ENCODE data around the gene ATP13A3.

DNA sequence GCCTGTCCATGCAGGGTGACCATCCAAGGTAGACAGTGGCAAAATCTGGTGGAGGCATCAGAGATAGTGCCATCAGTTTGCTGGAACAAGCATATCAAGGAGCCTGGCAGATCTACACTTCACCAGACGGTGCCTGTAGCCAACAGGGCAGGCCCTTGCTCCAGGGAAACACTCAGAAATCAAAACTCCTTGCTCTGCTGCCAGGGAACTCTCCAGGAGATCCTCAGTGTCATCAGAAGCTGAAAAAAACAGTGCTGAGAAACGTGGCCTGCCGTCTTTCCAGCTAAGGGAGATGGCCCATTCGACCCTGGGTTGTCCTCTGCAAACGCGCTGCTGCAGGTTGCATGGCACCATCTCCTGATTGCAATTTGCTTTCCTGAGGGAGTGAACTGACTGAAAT is 30.5 kb upstream of the ATP13A3 start:
- TF ChIP-seq POLR2A (IDR thresholded peaks at IDR 0.05) (no peak), POLR2AphosphoS5 (IDR thresholded peaks at IDR 0.05) (no peak)

Measured in gastroesophageal sphincter (tissue), 2 donors.